HepG2 (cell line): Measurements from ENCODE around the gene TBC1D10B. TPM values are rescaled to one million over a fixed set of nuclear protein-coding genes. Genes with fewer than 3 reads are reported as not detected.

Experiments
- ARID5B ChIP-seq: IDR thresholded peaks from 2 replicates; pipeline ENCODE4 v1.4.0; 2020; ENCODE audit warnings: mild to moderate bottlenecking, missing genetic modification reagents
- HMGA1 ChIP-seq: sonication (generic); formaldehyde crosslinking; conservative IDR thresholded peaks from 2 replicates; pipeline ENCODE4 v1.4.0; 2020; ENCODE audit warnings: missing genetic modification reagents
- KDM5B ChIP-seq: sonication (generic); formaldehyde crosslinking; IDR thresholded peaks from 2 replicates; pipeline ENCODE4 v1.4.0; 2020; ENCODE audit warnings: missing genetic modification reagents, mild to moderate bottlenecking, borderline replicate concordance
- PHF20 ChIP-seq: sonication (generic); formaldehyde crosslinking; IDR thresholded peaks from 2 replicates; pipeline ENCODE4 v1.5.0; 2020; ENCODE audit warnings: mild to moderate bottlenecking, missing genetic modification reagents
- POLR2G ChIP-seq: fragments of 200-400 bp; formaldehyde crosslinking; IDR thresholded peaks from 2 replicates; pipeline ENCODE4 v1.6.1; 2018; ENCODE audit warnings: mild to moderate bottlenecking, low read depth, low read length, moderate library complexity
- SALL1 ChIP-seq: sonication (generic); formaldehyde crosslinking; IDR thresholded peaks from 2 replicates; pipeline ENCODE4 v1.8.0; 2022; ENCODE audit warnings: mild to moderate bottlenecking, missing genetic modification reagents
- SOX5 ChIP-seq: IDR thresholded peaks from 2 replicates; pipeline ENCODE4 v1.6.1; 2016; ENCODE audit warnings: borderline replicate concordance
- TBX2 ChIP-seq: sonication (generic); formaldehyde crosslinking; IDR thresholded peaks from 2 replicates; pipeline ENCODE4 v1.5.0; 2020; ENCODE audit warnings: missing genetic modification reagents, mild to moderate bottlenecking, borderline replicate concordance
- XRCC5 ChIP-seq: fragments of 200-400 bp; formaldehyde crosslinking; optimal IDR thresholded peaks from 2 replicates; pipeline ENCODE3; 2017; ENCODE audit warnings: mild to moderate bottlenecking, low read length
- ZBTB7B ChIP-seq: sonication (generic); formaldehyde crosslinking; IDR thresholded peaks from 2 replicates; pipeline ENCODE4 v1.4.0; 2020; ENCODE audit warnings: missing genetic modification reagents
- ZNF546 ChIP-seq: sonication (generic); formaldehyde crosslinking; conservative IDR thresholded peaks from 2 replicates; pipeline ENCODE4 v1.8.1; 2023; ENCODE audit warnings: mild to moderate bottlenecking, missing genetic modification reagents
- ZNF614 ChIP-seq: IDR thresholded peaks from 2 replicates; pipeline ENCODE4 v1.6.1; 2018; ENCODE audit warnings: missing biosample characterization, missing genetic modification reagents, inconsistent platforms, borderline replicate concordance
- ZNF619 ChIP-seq: sonication (generic); formaldehyde crosslinking; IDR thresholded peaks from 2 replicates; pipeline ENCODE4 v1.4.0; 2020; ENCODE audit warnings: mild to moderate bottlenecking, missing genetic modification reagents
- ZSCAN21 ChIP-seq: sonication (generic); formaldehyde crosslinking; IDR thresholded peaks from 2 replicates; pipeline ENCODE4 v1.8.0; 2022; ENCODE audit warnings: mild to moderate bottlenecking, missing genetic modification reagents, moderate library complexity, borderline replicate concordance
- polyA plus RNA-seq, 8 experiments: library from polyadenylated mRNA; depleted of rRNA in 3 of 8; stranded (reverse) in 7 of 8; unstranded in 1 of 8; fragments of >200 nt; fragmentation: Illumina TruSeq in 4 of 8; extraction: Trizol in 4 of 8; gene quantifications; 2 replicates each; pipeline versions ENCODE4 v1.2.1 to v1.2.3, GENCODE V29; 2011 to 2016; ENCODE audit warnings: low read depth in 4 of 8, missing spikeins in 1 of 8, mixed read lengths in 1 of 8; ENCODE audit not compliant: insufficient read depth in 1 of 8
- total RNA-seq, 5 experiments: library from RNA; depleted of rRNA; stranded (reverse); fragments of >200 nt; fragmentation: Illumina TruSeq; extraction: Trizol; gene quantifications; 2 replicates each; pipeline ENCODE4 v1.2.3, GENCODE V29; 2016; ENCODE audit warnings: low read depth in 1 of 5
- TF ChIP-seq, protein P1 (sequence below): sonication (generic); formaldehyde crosslinking; IDR thresholded peaks from 2 replicates; pipeline ENCODE4 v1.9.0; 2022; ENCODE audit warnings: low read depth, missing genetic modification reagents
- TF ChIP-seq, protein P2 (sequence below): IDR thresholded peaks from 2 replicates; pipeline ENCODE4 v1.6.1; 2016; ENCODE audit warnings: missing compliant biosample characterization, missing genetic modification reagents, borderline replicate concordance
- TF ChIP-seq, protein P3 (sequence below): sonication (generic); formaldehyde crosslinking; IDR thresholded peaks from 2 replicates; pipeline ENCODE4 v1.4.0; 2020; ENCODE audit warnings: missing genetic modification reagents

The TBC1D10B gene
- total and polyA plus RNA-seq, 2 of the 13 experiments (the other 11 are each of a cell fraction or from before 2014, with no cell fraction given) = 15.7 to 24.8 TPM

DNA sequence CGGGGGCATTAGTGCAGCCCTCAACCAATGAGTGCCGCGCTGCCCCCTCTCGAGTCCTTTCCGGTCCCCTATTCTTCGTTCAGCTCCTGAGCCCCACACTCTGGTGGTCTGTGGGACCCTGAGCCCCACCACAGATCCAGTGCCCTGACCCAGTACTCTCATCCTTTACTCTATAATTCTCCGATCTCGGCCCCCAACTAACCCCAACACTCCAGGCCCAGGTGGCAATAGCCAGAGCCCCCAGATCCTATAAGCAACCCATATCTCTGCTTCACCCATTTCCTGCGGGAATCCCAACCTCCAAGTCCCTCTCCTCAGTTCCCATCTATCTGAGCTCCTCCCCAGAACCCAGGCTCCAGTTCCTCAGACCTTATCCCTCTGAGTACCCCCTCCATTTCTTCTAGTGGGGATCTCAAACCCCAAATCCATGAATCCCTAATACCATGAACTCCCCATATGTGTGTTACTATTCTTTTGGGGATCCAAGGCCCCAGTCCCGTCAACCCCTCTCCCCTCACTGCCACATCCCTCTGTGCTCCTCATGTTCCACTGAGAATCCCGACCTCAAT is 1.0 kb upstream of the TBC1D10B start (continued):
- TF ChIP-seq TBX2 (CRISPR knock-in tag) (peak; percentile 53), PHF20 (CRISPR knock-in tag) (peak; percentile 67), ZNF546 (0 out of 2 replicates have a peak, but pooled peaks have one; percentile 38), SOX5 (CRISPR knock-in tag) (0 out of 2 replicates have a peak, but pooled peaks have one; percentile 3), SALL1 (CRISPR knock-in tag) (0 out of 2 replicates have a peak, but pooled peaks have one; percentile 5), KDM5B (CRISPR knock-in tag) (peak; percentile 23; the same call in 1 of the 2 replicates), ZBTB7B (CRISPR knock-in tag) (peak; percentile 45; the same call in 1 of the 2 replicates), XRCC5 (no peak), ARID5B (CRISPR knock-in tag) (no peak), POLR2G (peak; percentile 62), HMGA1 (CRISPR knock-in tag) (no peak), ZNF619 (CRISPR knock-in tag) (0 out of 2 replicates have a peak, but pooled peaks have one; percentile 51), ZSCAN21 (CRISPR knock-in tag) (0 out of 2 replicates have a peak, but pooled peaks have one; percentile 31), ZNF614 (CRISPR knock-in tag) (no peak)
- TF ChIP-seq, protein P1, sequence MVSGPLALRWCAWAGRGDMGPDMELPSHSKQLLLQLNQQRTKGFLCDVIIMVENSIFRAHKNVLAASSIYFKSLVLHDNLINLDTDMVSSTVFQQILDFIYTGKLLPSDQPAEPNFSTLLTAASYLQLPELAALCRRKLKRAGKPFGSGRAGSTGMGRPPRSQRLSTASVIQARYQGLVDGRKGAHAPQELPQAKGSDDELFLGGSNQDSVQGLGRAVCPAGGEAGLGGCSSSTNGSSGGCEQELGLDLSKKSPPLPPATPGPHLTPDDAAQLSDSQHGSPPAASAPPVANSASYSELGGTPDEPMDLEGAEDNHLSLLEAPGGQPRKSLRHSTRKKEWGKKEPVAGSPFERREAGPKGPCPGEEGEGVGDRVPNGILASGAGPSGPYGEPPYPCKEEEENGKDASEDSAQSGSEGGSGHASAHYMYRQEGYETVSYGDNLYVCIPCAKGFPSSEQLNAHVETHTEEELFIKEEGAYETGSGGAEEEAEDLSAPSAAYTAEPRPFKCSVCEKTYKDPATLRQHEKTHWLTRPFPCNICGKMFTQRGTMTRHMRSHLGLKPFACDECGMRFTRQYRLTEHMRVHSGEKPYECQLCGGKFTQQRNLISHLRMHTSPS (CRISPR knock-in tag) = peak; percentile 28; the same call in 1 of the 2 replicates
- TF ChIP-seq, protein P2, sequence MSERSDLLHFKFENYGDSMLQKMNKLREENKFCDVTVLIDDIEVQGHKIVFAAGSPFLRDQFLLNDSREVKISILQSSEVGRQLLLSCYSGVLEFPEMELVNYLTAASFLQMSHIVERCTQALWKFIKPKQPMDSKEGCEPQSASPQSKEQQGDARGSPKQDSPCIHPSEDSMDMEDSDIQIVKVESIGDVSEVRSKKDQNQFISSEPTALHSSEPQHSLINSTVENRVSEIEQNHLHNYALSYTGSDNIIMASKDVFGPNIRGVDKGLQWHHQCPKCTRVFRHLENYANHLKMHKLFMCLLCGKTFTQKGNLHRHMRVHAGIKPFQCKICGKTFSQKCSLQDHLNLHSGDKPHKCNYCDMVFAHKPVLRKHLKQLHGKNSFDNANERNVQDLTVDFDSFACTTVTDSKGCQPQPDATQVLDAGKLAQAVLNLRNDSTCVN = peak; percentile 52; the same call in 1 of the 2 replicates
- TF ChIP-seq, protein P3, sequence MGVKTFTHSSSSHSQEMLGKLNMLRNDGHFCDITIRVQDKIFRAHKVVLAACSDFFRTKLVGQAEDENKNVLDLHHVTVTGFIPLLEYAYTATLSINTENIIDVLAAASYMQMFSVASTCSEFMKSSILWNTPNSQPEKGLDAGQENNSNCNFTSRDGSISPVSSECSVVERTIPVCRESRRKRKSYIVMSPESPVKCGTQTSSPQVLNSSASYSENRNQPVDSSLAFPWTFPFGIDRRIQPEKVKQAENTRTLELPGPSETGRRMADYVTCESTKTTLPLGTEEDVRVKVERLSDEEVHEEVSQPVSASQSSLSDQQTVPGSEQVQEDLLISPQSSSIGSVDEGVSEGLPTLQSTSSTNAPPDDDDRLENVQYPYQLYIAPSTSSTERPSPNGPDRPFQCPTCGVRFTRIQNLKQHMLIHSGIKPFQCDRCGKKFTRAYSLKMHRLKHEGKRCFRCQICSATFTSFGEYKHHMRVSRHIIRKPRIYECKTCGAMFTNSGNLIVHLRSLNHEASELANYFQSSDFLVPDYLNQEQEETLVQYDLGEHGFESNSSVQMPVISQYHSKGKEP (CRISPR knock-in tag) = no peak
